GM12878 (cell line): ENCODE results near the gene TBCCD1. TPM values are rescaled to one million over a fixed set of nuclear protein-coding genes. Genes with fewer than 3 reads are reported as not detected.
A peak's percentile ranks its signal among the peaks of the same experiment; 100 is the strongest.

Source experiments
- ATAC-seq: fragments of 200-7000 bp; cut with Tn5 transposase; 3 replicates; pipeline ENCODE4 v1.9.1; 2020; ENCODE audit warnings: mild to moderate bottlenecking, moderate library complexity
- BruUV-seq: library from RNA; stranded (reverse); fragments of 400-500 nt; replicated peaks from 2 replicates; lab custom pipeline; 2021; lab: Mats Ljungman, UMichigan
- CTCF ChIA-PET: fragments of 300-600 bp; sonication (Branson Sonifier 250); formaldehyde crosslinking; extraction: SDS; loops from one replicate; lab custom pipeline; 2021; ENCODE audit warnings: inconsistent platforms; lab: Yijun Ruan, JAX
- POLR2A ChIA-PET: fragments of 350-600 bp; formaldehyde crosslinking; extraction: SDS; loops from one replicate; lab custom pipeline; 2021; ENCODE audit warnings: inconsistent platforms; lab: Charles Lee
- RAD21 ChIA-PET: fragments of 300-600 bp; sonication (Branson Sonifier 250); formaldehyde crosslinking; loops from one replicate; lab custom pipeline; 2023; ENCODE audit warnings: antibody characterized with exemption; ENCODE audit not compliant: unreplicated experiment; lab: Charles Lee
- SMC1A ChIA-PET: fragments of 300-600 bp; sonication (Branson Sonifier 250); formaldehyde crosslinking; loops from one replicate; lab custom pipeline; 2023; ENCODE audit not compliant: unreplicated experiment, uncharacterized antibody; lab: Charles Lee
- DNase-seq: peaks from one replicate; pipeline ENCODE4 v3.0.0-alpha.2; 2011; ENCODE audit warnings: low read depth, low spot score
- FAIRE-seq: peaks from 3 replicates; lab custom pipeline; 2011; peaks lifted over from hg19 to GRCh38; lab: Jason Lieb, UNC
- H2AFZ ChIP-seq: 2 replicates; pipeline ENCODE4 v1.6.0; 2011; ENCODE audit warnings: low read depth, low read length, control low read depth; ENCODE audit not compliant: control insufficient read depth
- H3K27ac ChIP-seq: 2 replicates; pipeline ENCODE4 v1.5.1; 2011; ENCODE audit warnings: control low read depth; ENCODE audit not compliant: control insufficient read depth, insufficient read depth
- H3K27me3 ChIP-seq, 2 experiments: replicated peaks in 1 of 2; 2 replicates each; pipeline versions ENCODE4 v1.6.0 to v1.6.1; 2011; ENCODE audit warnings: low read length in 1 of 2; ENCODE audit not compliant: control insufficient read depth in 2 of 2, insufficient read depth in 2 of 2
- H3K36me3 ChIP-seq, 2 experiments: 2 replicates each; pipeline ENCODE4 v1.5.1; 2011; ENCODE audit warnings: low read length in 1 of 2; ENCODE audit not compliant: control insufficient read depth in 2 of 2, insufficient read depth in 2 of 2
- H3K4me1 ChIP-seq: 2 replicates; pipeline ENCODE4 v1.6.1; 2011; ENCODE audit warnings: mild to moderate bottlenecking, low read length, moderate library complexity, mixed read lengths; ENCODE audit not compliant: control insufficient read depth, insufficient read depth
- H3K4me2 ChIP-seq: 2 replicates; pipeline ENCODE4 v1.6.0; 2011; ENCODE audit warnings: control low read depth; ENCODE audit not compliant: control insufficient read depth, insufficient read depth
- H3K4me3 ChIP-seq: fragments of 200-600 bp; sonication (generic); 2 replicates; pipeline ENCODE4 v1.5.1; 2016
- H3K79me2 ChIP-seq: 2 replicates; pipeline ENCODE4 v1.6.0; 2011; ENCODE audit warnings: low read length; ENCODE audit not compliant: control insufficient read depth, insufficient read depth
- H3K9ac ChIP-seq: 2 replicates; pipeline ENCODE4 v1.8.0; 2011; ENCODE audit warnings: low read length, control low read depth, mixed read lengths; ENCODE audit not compliant: control insufficient read depth, insufficient read depth
- H3K9me3 ChIP-seq: replicated peaks from 3 replicates; pipeline ENCODE4 v1.5.1; 2011; ENCODE audit warnings: mild to moderate bottlenecking, low read length; ENCODE audit not compliant: control insufficient read depth, insufficient read depth
- H4K20me1 ChIP-seq: 2 replicates; pipeline ENCODE4 v1.6.0; 2011; ENCODE audit not compliant: control insufficient read depth, insufficient read depth
- CBFB ChIP-seq: IDR thresholded peaks from 2 replicates; pipeline ENCODE4 v1.6.1; 2016; ENCODE audit warnings: antibody characterized with exemption, low read depth
- DPF2 ChIP-seq: fragments of 450-650 bp; IDR thresholded peaks from 2 replicates; pipeline ENCODE4 v1.6.1; 2017; ENCODE audit warnings: mild to moderate bottlenecking
- ELK1 ChIP-seq: IDR thresholded peaks from 2 replicates; pipeline ENCODE4 v1.6.1; 2012; ENCODE audit warnings: low read depth, low read length, improper control_type of control experiment
- EP300 ChIP-seq, 2 experiments: fragments of 150-350 bp in 1 of 2; IDR thresholded peaks; 2 replicates each; pipeline ENCODE4 v1.6.1; 2011 to 2012; ENCODE audit warnings: low read depth in 2 of 2, low read length in 2 of 2, borderline replicate concordance in 1 of 2, improper control_type of control experiment in 1 of 2, inconsistent platforms in 1 of 2; ENCODE audit not compliant: control insufficient read depth in 1 of 2
- ETV6 ChIP-seq, 2 experiments: fragments of 450-650 bp in 1 of 2; IDR thresholded peaks in 1 of 2; conservative IDR thresholded peaks in 1 of 2; 2 replicates each; pipeline ENCODE4 v1.6.1; 2014; ENCODE audit warnings: antibody characterized with exemption in 1 of 2, borderline replicate concordance in 1 of 2, low read depth in 1 of 2, mild to moderate bottlenecking in 1 of 2, moderate library complexity in 1 of 2
- IKZF2 ChIP-seq, 2 experiments: fragments of 450-650 bp; IDR thresholded peaks; 2 replicates each; pipeline ENCODE4 v1.6.1; 2017; ENCODE audit warnings: mild to moderate bottlenecking in 2 of 2, moderate library complexity in 2 of 2
- JUNB ChIP-seq: IDR thresholded peaks from 2 replicates; pipeline ENCODE4 v1.6.1; 2016; ENCODE audit warnings: antibody characterized with exemption, mild to moderate bottlenecking
- NFXL1 ChIP-seq: fragments of 450-650 bp; IDR thresholded peaks from 2 replicates; pipeline ENCODE4 v1.6.1; 2017; ENCODE audit warnings: antibody characterized with exemption, mild to moderate bottlenecking, borderline replicate concordance
- NR2F1 ChIP-seq: fragments of 450-650 bp; conservative IDR thresholded peaks from 2 replicates; pipeline ENCODE4 v1.6.1; 2017; ENCODE audit warnings: mild to moderate bottlenecking
- RCOR1 ChIP-seq: conservative IDR thresholded peaks from 2 replicates; pipeline ENCODE4 v1.6.1; 2012; ENCODE audit warnings: low read depth, low read length, improper control_type of control experiment
- SPI1 ChIP-seq: IDR thresholded peaks from 2 replicates; pipeline ENCODE4 v1.6.1; 2011; ENCODE audit warnings: low read depth, mild to moderate bottlenecking, low read length, moderate library complexity, borderline replicate concordance; ENCODE audit not compliant: insufficient read depth
- STAT1 ChIP-seq: fragments of 450-650 bp; conservative IDR thresholded peaks from 2 replicates; pipeline ENCODE4 v1.6.1; 2014; ENCODE audit warnings: antibody characterized with exemption, mild to moderate bottlenecking
- ZBED1 ChIP-seq: IDR thresholded peaks from 2 replicates; pipeline ENCODE4 v1.6.1; 2016; ENCODE audit warnings: borderline replicate concordance
- WGBS: methylation state at CpG from one replicate; pipeline ENCODE4 v1.1.6; 2016; ENCODE audit warnings: low lambda C conversion rate; ENCODE audit not compliant: insufficient replicate concordance, insufficient coverage; ENCODE audit errors: missing lambda C conversion rate; 5-methylcytosine and 5-hydroxymethylcytosine counted together
- in situ Hi-C: fragments of 300-500 bp; cut with MboI; formaldehyde crosslinking; loops from 9 replicates; pipeline ENCODE4 v1.14.3; 2018; ENCODE audit warnings: mixed read lengths
- intact Hi-C: fragments of 100-400 bp; cut with micrococcal nuclease; formaldehyde crosslinking; loops from one replicate; pipeline ENCODE4 v1.14.2; 2022; ENCODE audit not compliant: unreplicated experiment
- polyA plus RNA-seq, 11 experiments: library from polyadenylated mRNA; depleted of rRNA in 4 of 11; unstranded in 6 of 11; stranded (reverse) in 5 of 11; fragments of >200 nt; fragmentation: Nextera tagmentation in 4 of 11; fragmentation: Illumina TruSeq in 1 of 11; extraction: Ambion mirVana in 4 of 11; extraction: Trizol in 1 of 11; gene quantifications; 1 replicate in 1 of 11; 2 replicates in 10 of 11; pipeline versions ENCODE4 v1.2.1 to v1.2.3, GENCODE V29; 2011 to 2016; ENCODE audit warnings: inconsistent platforms in 2 of 11, missing spikeins in 2 of 11, low read depth in 1 of 11
- total RNA-seq, 4 experiments: library from RNA; depleted of rRNA in 3 of 4; stranded (reverse); fragments of >200 nt in 3 of 4; fragmentation: Illumina TruSeq in 1 of 4; extraction: Trizol in 1 of 4; gene quantifications; 2 replicates each; pipeline versions ENCODE4 v1.2.1 to v1.2.3, GENCODE V29; 2013 to 2021
- TF ChIP-seq, protein P1 (sequence below), 3 experiments: IDR thresholded peaks in 2 of 3; conservative IDR thresholded peaks in 1 of 3; 2 replicates each; pipeline ENCODE4 v1.5.1; 2011; ENCODE audit warnings: low read depth in 3 of 3, low read length in 3 of 3, mild to moderate bottlenecking in 3 of 3, control low read depth in 2 of 3, moderate library complexity in 2 of 3, inconsistent platforms in 1 of 3, mixed read lengths in 1 of 3; ENCODE audit not compliant: control insufficient read depth in 2 of 3, insufficient read depth in 1 of 3; ENCODE audit errors: extremely low read depth in 1 of 3
- TF ChIP-seq, protein P2 (sequence below): fragments of 450-650 bp; formaldehyde crosslinking; IDR thresholded peaks from 2 replicates; pipeline ENCODE4 v1.4.0; 2022; ENCODE audit warnings: mild to moderate bottlenecking, moderate library complexity

TBCCD1 gene
- total and polyA plus RNA-seq, 10 of the 15 experiments (the other 5 are each of a cell fraction or from before 2014, with no cell fraction given) = 6.9 to 23.4 (median 14.7) TPM

GRCh38 chr3:186534113-186534669 lies 32.9 kb downstream of the TBCCD1 start:
- BruUV-seq = no TSS peak
- ChIA-PET POLR2A (interaction anchor here (0.6 to 3.1 kb wide), 16 partner anchors 9 to 602 kb away, joined by 3 to 25 read pairs (median 6); partner anchors contain the start of genes DNAJB11 and TBCCD1), SMC1A (interaction anchor here (0.6 to 14.2 kb wide), 22 partner anchors 11 to 591 kb away, joined by 3 to 655 read pairs (median 4); no protein-coding TSS in a partner anchor), RAD21 (interaction anchor here (0.8 to 12.3 kb wide), 18 partner anchors 8 to 591 kb away, joined by 3 to 495 read pairs (median 6); partner anchors contain the start of genes DNAJB11 and TBCCD1), CTCF (interaction anchor here (1.0 to 14.3 kb wide), 12 partner anchors 10 to 590 kb away, joined by 3 to 847 read pairs (median 6); partner anchors contain the start of genes CRYGS and DNAJB11)
- intact Hi-C loops (loop anchor here (2.0 to 10.0 kb wide), 2 partner anchors 23 to 429 kb away; partner anchors contain the start of gene ETV5), in situ Hi-C loops (no loop called here)
- H3K4me3 ChIP-seq = peak overlapping the region; percentile 13; the same call in 1 of the 2 replicates
- H2AFZ ChIP-seq = peak overlapping the region; percentile 26
- H3K4me1 ChIP-seq = peaks cover 78% of the 10 kb centered on the region
- 14% methylated on average over 6 of the region's 6 CpGs for WGBS
- FAIRE-seq (peak; percentile 92), ATAC-seq (peak; percentile 87), DNase-seq (peak; percentile 95)
- H4K20me1 ChIP-seq = no peaks in the 10 kb centered on the region
- H3K9ac ChIP-seq = peak overlapping the region; percentile 24; the same call in 1 of the 2 replicates
- no peaks in the 10 kb centered on the region for H3K36me3 ChIP-seq
- peak overlapping the region; percentile 71 for H3K4me2 ChIP-seq
- no peaks in the 10 kb centered on the region for H3K27me3 ChIP-seq
- peak overlapping the region; percentile 86 for H3K27ac ChIP-seq
- no peaks in the 10 kb centered on the region for H3K9me3 ChIP-seq
- H3K79me2 ChIP-seq = no peaks in the 10 kb centered on the region
- TF ChIP-seq EP300 (IDR thresholded peaks at IDR 0.05; ENCODE audit: borderline replicate concordance in 1 of 2, control insufficient read depth in 1 of 2, low read depth in 2 of 2, low read length in 2 of 2) (peak; percentile 88 to 89), CBFB (peak; percentile 60; the same call in 1 of the 2 replicates), ZBED1 (peak; percentile 80), NR2F1 (peak; percentile 50), RCOR1 (0 out of 2 replicates have a peak, but pooled peaks have one; percentile 66), DPF2 (peak; percentile 85; the same call in 1 of the 2 replicates), SPI1 (peak; percentile 92), STAT1 (no peak), JUNB (peak; percentile 82), NFXL1 (no peak), IKZF2 (IDR thresholded peaks at IDR 0.05) (peak; percentile 94 to 96), ETV6 (conservative IDR thresholded peaks at IDR 0.05 in 1 of 2, IDR thresholded peaks at IDR 0.05 in 1 of 2; ENCODE audit: borderline replicate concordance in 1 of 2, low read depth in 1 of 2) (peak in 1 of 2 experiments; percentile 75; a peak in 2 of 4 replicates), ELK1 (no peak)
- TF ChIP-seq, protein P1, sequence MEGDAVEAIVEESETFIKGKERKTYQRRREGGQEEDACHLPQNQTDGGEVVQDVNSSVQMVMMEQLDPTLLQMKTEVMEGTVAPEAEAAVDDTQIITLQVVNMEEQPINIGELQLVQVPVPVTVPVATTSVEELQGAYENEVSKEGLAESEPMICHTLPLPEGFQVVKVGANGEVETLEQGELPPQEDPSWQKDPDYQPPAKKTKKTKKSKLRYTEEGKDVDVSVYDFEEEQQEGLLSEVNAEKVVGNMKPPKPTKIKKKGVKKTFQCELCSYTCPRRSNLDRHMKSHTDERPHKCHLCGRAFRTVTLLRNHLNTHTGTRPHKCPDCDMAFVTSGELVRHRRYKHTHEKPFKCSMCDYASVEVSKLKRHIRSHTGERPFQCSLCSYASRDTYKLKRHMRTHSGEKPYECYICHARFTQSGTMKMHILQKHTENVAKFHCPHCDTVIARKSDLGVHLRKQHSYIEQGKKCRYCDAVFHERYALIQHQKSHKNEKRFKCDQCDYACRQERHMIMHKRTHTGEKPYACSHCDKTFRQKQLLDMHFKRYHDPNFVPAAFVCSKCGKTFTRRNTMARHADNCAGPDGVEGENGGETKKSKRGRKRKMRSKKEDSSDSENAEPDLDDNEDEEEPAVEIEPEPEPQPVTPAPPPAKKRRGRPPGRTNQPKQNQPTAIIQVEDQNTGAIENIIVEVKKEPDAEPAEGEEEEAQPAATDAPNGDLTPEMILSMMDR (IDR thresholded peaks at IDR 0.05 in 2 of 3, conservative IDR thresholded peaks at IDR 0.05 in 1 of 3; ENCODE audit: control insufficient read depth in 2 of 3, extremely low read depth in 1 of 3, insufficient read depth in 1 of 3, low read depth in 3 of 3, low read length in 3 of 3) = no peak
- TF ChIP-seq, protein P2, sequence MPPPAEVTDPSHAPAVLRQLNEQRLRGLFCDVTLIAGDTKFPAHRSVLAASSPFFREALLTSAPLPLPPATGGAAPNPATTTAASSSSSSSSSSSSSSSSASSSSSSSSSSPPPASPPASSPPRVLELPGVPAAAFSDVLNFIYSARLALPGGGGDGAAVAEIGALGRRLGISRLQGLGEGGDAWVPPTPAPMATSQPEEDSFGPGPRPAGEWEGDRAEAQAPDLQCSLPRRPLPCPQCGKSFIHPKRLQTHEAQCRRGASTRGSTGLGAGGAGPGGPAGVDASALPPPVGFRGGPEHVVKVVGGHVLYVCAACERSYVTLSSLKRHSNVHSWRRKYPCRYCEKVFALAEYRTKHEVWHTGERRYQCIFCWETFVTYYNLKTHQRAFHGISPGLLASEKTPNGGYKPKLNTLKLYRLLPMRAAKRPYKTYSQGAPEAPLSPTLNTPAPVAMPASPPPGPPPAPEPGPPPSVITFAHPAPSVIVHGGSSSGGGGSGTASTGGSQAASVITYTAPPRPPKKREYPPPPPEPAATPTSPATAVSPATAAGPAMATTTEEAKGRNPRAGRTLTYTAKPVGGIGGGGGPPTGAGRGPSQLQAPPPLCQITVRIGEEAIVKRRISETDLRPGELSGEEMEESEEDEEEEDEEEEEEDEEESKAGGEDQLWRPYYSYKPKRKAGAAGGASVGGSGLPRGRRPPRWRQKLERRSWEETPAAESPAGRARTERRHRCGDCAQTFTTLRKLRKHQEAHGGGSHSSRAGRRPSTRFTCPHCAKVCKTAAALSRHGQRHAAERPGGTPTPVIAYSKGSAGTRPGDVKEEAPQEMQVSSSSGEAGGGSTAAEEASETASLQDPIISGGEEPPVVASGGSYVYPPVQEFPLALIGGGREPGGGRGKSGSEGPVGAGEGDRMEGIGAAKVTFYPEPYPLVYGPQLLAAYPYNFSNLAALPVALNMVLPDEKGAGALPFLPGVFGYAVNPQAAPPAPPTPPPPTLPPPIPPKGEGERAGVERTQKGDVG (CRISPR knock-in tag) = no peak
